ENCODE data around the gene ADGRG4.

DNA sequence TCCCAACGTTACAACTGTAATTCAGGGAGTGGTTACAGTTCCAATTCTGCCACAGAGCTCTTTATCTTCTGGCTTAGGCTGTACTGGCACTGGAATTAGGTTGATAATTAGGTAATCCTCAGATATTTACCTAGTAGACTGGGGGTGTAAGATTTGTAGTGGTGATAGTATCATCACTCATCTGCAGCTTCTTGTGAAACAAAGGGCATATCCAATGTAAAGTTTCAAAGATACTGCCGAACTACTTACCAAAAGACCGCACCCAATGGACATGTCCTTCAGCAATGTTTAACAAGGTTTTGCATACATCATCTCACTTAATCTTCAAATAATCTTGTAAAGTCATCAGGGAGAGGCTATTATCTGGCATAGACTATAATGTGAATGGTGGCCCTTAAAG lies 20.8 kb downstream of the ADGRG4 start:
- no peak for TF ChIP-seq CTCF (IDR thresholded peaks at IDR 0.05; ENCODE audit: insufficient read depth, low read length)
- no peak for TF ChIP-seq GABPA (IDR thresholded peaks at IDR 0.05; ENCODE audit: low read depth)
- no peak for TF ChIP-seq REST (IDR thresholded peaks at IDR 0.05; ENCODE audit: insufficient replicate concordance, low read depth)
- no peak for TF ChIP-seq POLR2AphosphoS5 (IDR thresholded peaks at IDR 0.05; ENCODE audit: low read depth)

Data from HL-60 (cell line).